ENCODE measurements around the gene EML5.
A peak's percentile ranks its signal among the peaks of the same experiment; 100 is the strongest.

The EML5 gene

GRCh38 chr14:88562831-88563686 is 229.7 kb downstream of the EML5 start, which contains the start of gene ZC3H14 (continued):
- no peak for TF ChIP-seq ZNF433 (tag by site-specific recombination; IDR thresholded peaks at IDR 0.05; ENCODE audit: low read depth)
- TF ChIP-seq OVOL3 (tag by site-specific recombination; IDR thresholded peaks at IDR 0.05): peak; percentile 65; the same call in 1 of the 2 replicates
- TF ChIP-seq EGR2 (tag by site-specific recombination; IDR thresholded peaks at IDR 0.05; ENCODE audit: low read depth): peak; percentile 80
- TF ChIP-seq ZNF785 (tag by site-specific recombination; IDR thresholded peaks at IDR 0.05): no peak
- TF ChIP-seq ZNF768 (tag by site-specific recombination; IDR thresholded peaks at IDR 0.05): no peak
- no peak for TF ChIP-seq ELK4 (IDR thresholded peaks at IDR 0.05; ENCODE audit: borderline replicate concordance, low read depth, low read length)
- no peak for TF ChIP-seq ZBTB1 (tag by site-specific recombination; IDR thresholded peaks at IDR 0.05)
- TF ChIP-seq ZBTB6 (tag by site-specific recombination; IDR thresholded peaks at IDR 0.05): no peak
- no peak for TF ChIP-seq ZNF350 (tag by site-specific recombination; IDR thresholded peaks at IDR 0.05)
- no peak for TF ChIP-seq ZNF777 (tag by site-specific recombination; IDR thresholded peaks at IDR 0.05; ENCODE audit: borderline replicate concordance)
- TF ChIP-seq TCF7L2 (IDR thresholded peaks at IDR 0.05; ENCODE audit: borderline replicate concordance, low read depth, low read length): no peak
- peak; percentile 87 for TF ChIP-seq FEZF1 (tag by site-specific recombination; IDR thresholded peaks at IDR 0.05)
- no peak for TF ChIP-seq ZSCAN16 (tag by site-specific recombination; IDR thresholded peaks at IDR 0.05)
- TF ChIP-seq ZNF155 (tag by site-specific recombination; IDR thresholded peaks at IDR 0.05): no peak
- TF ChIP-seq ZFP69B (tag by site-specific recombination; IDR thresholded peaks at IDR 0.05): peak; percentile 70
- TF ChIP-seq GLI4 (tag by site-specific recombination; IDR thresholded peaks at IDR 0.05): no peak
- TF ChIP-seq ZNF335 (tag by site-specific recombination; conservative IDR thresholded peaks at IDR 0.05): peak; percentile 83
- TF ChIP-seq ZNF248 (tag by site-specific recombination; IDR thresholded peaks at IDR 0.05): no peak
- TF ChIP-seq ZNF175 (tag by site-specific recombination; IDR thresholded peaks at IDR 0.05): no peak
- TF ChIP-seq ZNF610 (tag by site-specific recombination; IDR thresholded peaks at IDR 0.05; ENCODE audit: borderline replicate concordance): no peak
- TF ChIP-seq ZNF837 (tag by site-specific recombination; IDR thresholded peaks at IDR 0.05): no peak
- TF ChIP-seq ZNF514 (tag by site-specific recombination; IDR thresholded peaks at IDR 0.05): no peak
- TF ChIP-seq ZNF140 (tag by site-specific recombination; IDR thresholded peaks at IDR 0.05): no peak
- TF ChIP-seq WT1 (tag by site-specific recombination; IDR thresholded peaks at IDR 0.05): no peak; the same call in 1 of the 2 replicates
- TF ChIP-seq ZNF621 (tag by site-specific recombination; IDR thresholded peaks at IDR 0.05): no peak
- TF ChIP-seq ZNF704 (tag by site-specific recombination; IDR thresholded peaks at IDR 0.05): no peak
- TF ChIP-seq ZNF324 (tag by site-specific recombination; IDR thresholded peaks at IDR 0.05): 0 out of 2 replicates have a peak, but pooled peaks have one; percentile 40
- TF ChIP-seq ZNF174 (tag by site-specific recombination; IDR thresholded peaks at IDR 0.05): no peak
- no peak for TF ChIP-seq ZNF302 (tag by site-specific recombination; IDR thresholded peaks at IDR 0.05; ENCODE audit: low read depth)
- TF ChIP-seq ZNF624 (tag by site-specific recombination; IDR thresholded peaks at IDR 0.05): no peak
- TF ChIP-seq ZNF560 (tag by site-specific recombination; IDR thresholded peaks at IDR 0.05; ENCODE audit: borderline replicate concordance): no peak
- no peak for TF ChIP-seq ZNF48 (tag by site-specific recombination; IDR thresholded peaks at IDR 0.05)
- TF ChIP-seq YY1 (tag by site-specific recombination; IDR thresholded peaks at IDR 0.05): peak; percentile 28; the same call in 1 of the 2 replicates
- peak; percentile 48; the same call in 1 of the 2 replicates for TF ChIP-seq ZNF121 (tag by site-specific recombination; IDR thresholded peaks at IDR 0.05)
- no peak for TF ChIP-seq ZNF26 (tag by site-specific recombination; IDR thresholded peaks at IDR 0.05)
- no peak for TF ChIP-seq ZNF211 (tag by site-specific recombination; IDR thresholded peaks at IDR 0.05; ENCODE audit: low read depth)
- TF ChIP-seq ZNF416 (tag by site-specific recombination; IDR thresholded peaks at IDR 0.05): no peak
- peak; percentile 16; the same call in 1 of the 2 replicates for TF ChIP-seq ZNF146 (tag by site-specific recombination; IDR thresholded peaks at IDR 0.05)
- TF ChIP-seq ZBTB48 (tag by site-specific recombination; IDR thresholded peaks at IDR 0.05): no peak

All from HEK293 (cell line).